T-cell (primary cell): ENCODE measurements around the gene MS4A8. TPM values are rescaled to one million over a fixed set of nuclear protein-coding genes. Genes with fewer than 3 reads are reported as not detected.
"Not testable (repeated sequence)": the region's sequence is repeated elsewhere in the genome, so short reads cannot be mapped to it uniquely, and the experiment has no call there.

ENCODE experiments used
- ATAC-seq, 4 experiments: fragments of 200-7000 bp in 3 of 4; fragments of 150-1000 bp in 1 of 4; cut with Tn5 transposase; replicated peaks in 1 of 4; 1 replicate in 3 of 4; 2 replicates in 1 of 4; pipeline ENCODE4 v1.10.0; 2021; ENCODE audit warnings: moderate library complexity in 3 of 4, mild to moderate bottlenecking in 2 of 4, moderate number of reproducible peaks in 1 of 4
- CTCF ChIA-PET, 2 donors: fragments of 300-600 bp; sonication (Branson Sonifier 250); formaldehyde crosslinking; loops; one replicate each; lab custom pipeline; 2022; ENCODE audit warnings: antibody characterized with exemption in 2 of 2; lab: Charles Lee
- POLR2A ChIA-PET, 2 donors: fragments of 300-600 bp; sonication (Branson Sonifier 250); formaldehyde crosslinking; loops; one replicate each; lab custom pipeline; 2022; ENCODE audit warnings: antibody characterized with exemption in 2 of 2; lab: Charles Lee
- DNase-seq, 35 experiments: peaks; one replicate each; pipeline versions ENCODE4 v3.0.0 to v3.0.0-alpha.2; 2013 to 2023
- H3K27ac ChIP-seq: one replicate; pipeline ENCODE4 v1.5.1; 2013; ENCODE audit warnings: low read length
- H3K27me3 ChIP-seq, 2 experiments: replicated peaks in 1 of 2; 1 replicate in 1 of 2; 2 replicates in 1 of 2; pipeline versions ENCODE4 v1.6.1 to v1.7.0; 2013; ENCODE audit warnings: low read length in 1 of 2, mixed read lengths in 1 of 2; ENCODE audit not compliant: control insufficient read depth in 2 of 2, insufficient read depth in 2 of 2; ENCODE audit errors: extremely low read depth in 1 of 2
- H3K36me3 ChIP-seq, 2 donors: 1 replicate in 1 of 2; 2 replicates in 1 of 2; pipeline versions ENCODE4 v1.6.1 to v1.7.0; 2013; ENCODE audit warnings: low read length in 1 of 2; ENCODE audit not compliant: control insufficient read depth in 2 of 2, insufficient read depth in 1 of 2; ENCODE audit errors: extremely low read depth in 1 of 2
- H3K4me1 ChIP-seq, 2 experiments: 1 replicate in 1 of 2; 2 replicates in 1 of 2; pipeline versions ENCODE4 v1.6.1 to v1.7.0; 2013; ENCODE audit warnings: low read length in 2 of 2, mixed read lengths in 1 of 2; ENCODE audit not compliant: insufficient read depth in 2 of 2, control insufficient read depth in 1 of 2; ENCODE audit errors: extremely low read depth in 1 of 2
- H3K4me3 ChIP-seq, 2 donors: 1 replicate in 1 of 2; 2 replicates in 1 of 2; pipeline versions ENCODE4 v1.5.1 to v1.7.0; 2013; ENCODE audit warnings: mild to moderate bottlenecking in 2 of 2, low read length in 1 of 2, moderate library complexity in 1 of 2; ENCODE audit not compliant: control insufficient read depth in 1 of 2; ENCODE audit errors: extremely low read depth in 1 of 2
- H3K9me3 ChIP-seq: 2 replicates; pipeline ENCODE4 v1.7.0; 2013
- H3K27ac Mint-ChIP-seq, 2 donors: one replicate each; pipeline ENCODE4 v1.8.0; 2020 to 2021; ENCODE audit warnings: mild to moderate bottlenecking in 2 of 2, mixed read lengths in 2 of 2
- H3K27me3 Mint-ChIP-seq, 2 donors: one replicate each; pipeline ENCODE4 v1.8.0; 2021 to 2022; ENCODE audit warnings: mixed read lengths in 2 of 2
- H3K36me3 Mint-ChIP-seq: one replicate; pipeline ENCODE4 v1.8.0; 2021; ENCODE audit warnings: mixed read lengths
- H3K4me1 Mint-ChIP-seq, 3 donors: one replicate each; pipeline ENCODE4 v1.8.0; 2020 to 2022; ENCODE audit warnings: mixed read lengths in 3 of 3, mild to moderate bottlenecking in 1 of 3
- H3K4me3 Mint-ChIP-seq, 3 donors: one replicate each; pipeline ENCODE4 v1.8.0; 2020 to 2022; ENCODE audit warnings: mild to moderate bottlenecking in 3 of 3, mixed read lengths in 3 of 3, moderate library complexity in 3 of 3
- H3K9me3 Mint-ChIP-seq, 3 donors: one replicate each; pipeline ENCODE4 v1.8.0; 2020 to 2022; ENCODE audit warnings: mixed read lengths in 3 of 3
- WGBS: methylation state at CpG from one replicate; pipeline ENCODE4 v1.1.5; 2013; ENCODE audit warnings: missing lambda C conversion rate; ENCODE audit not compliant: insufficient coverage; 5-methylcytosine and 5-hydroxymethylcytosine counted together
- total RNA-seq, 35 experiments: library from RNA in 6 of 35; stranded (reverse) in 6 of 35; fragments of 120-200 nt in 1 of 35; gene quantifications; one replicate each; pipeline versions ENCODE4 v1.2.1 to v1.2.4 and lab custom pipeline; 2013 to 2026

The MS4A8 gene
- total RNA-seq, 5 donors from 2014 or later (not counting 1 experiment from before 2014, with no cell fraction given): not detected

- Histone ChIP-seq H3K27ac (no peak overlapping the region), H3K36me3 (no peaks in the 10 kb centered on the region), H3K4me1 (no peaks in the 10 kb centered on the region), H3K27me3 (peaks cover 0 to 18% of the 10 kb centered on the region in 2 experiments), H3K9me3 (no peaks in the 10 kb centered on the region), H3K4me3 (no peak overlapping the region)
- no peak overlapping the region for H3K27ac Mint-ChIP-seq
- 92% methylated on average over 5 of the region's 19 CpGs for WGBS
- ChIA-PET CTCF (no interaction called here), POLR2A (no interaction called here)
- no peaks in the 10 kb centered on the region for H3K4me1 Mint-ChIP-seq
- no peaks in the 10 kb centered on the region for H3K36me3 Mint-ChIP-seq
- H3K9me3 Mint-ChIP-seq: no peaks in the 10 kb centered on the region
- no peak overlapping the region for H3K4me3 Mint-ChIP-seq
- no peak for DNase-seq
- no peak for ATAC-seq
- H3K27me3 Mint-ChIP-seq: peaks cover 43 to 63% of the 10 kb centered on the region in 2 donors
Observed at GRCh38 chr11:60757231-60757800, 57.9 kb downstream of the MS4A8 start.

- H3K4me3 ChIP-seq, ATAC-seq, H3K9me3 ChIP-seq, POLR2A ChIA-PET, CTCF ChIA-PET, H3K27ac ChIP-seq, H3K4me1 Mint-ChIP-seq, H3K4me1 ChIP-seq, H3K4me3 Mint-ChIP-seq, H3K36me3 ChIP-seq, H3K27ac Mint-ChIP-seq, DNase-seq, H3K9me3 Mint-ChIP-seq, H3K36me3 Mint-ChIP-seq: not testable (repeated sequence)
- H3K27me3 ChIP-seq: peaks cover 0 to 19% of the 10 kb centered on the region in 2 experiments
- WGBS: no CpG with 5 or more reads among the region's 4 CpGs
- H3K27me3 Mint-ChIP-seq: peaks cover 38 to 58% of the 10 kb centered on the region in 2 donors
Observed at GRCh38 chr11:60758671-60759070, 59.3 kb downstream of the MS4A8 start.

- peaks cover 47 to 67% of the 10 kb centered on the region in 2 donors for H3K27me3 Mint-ChIP-seq
- H3K4me3 Mint-ChIP-seq, ATAC-seq, H3K4me1 Mint-ChIP-seq, H3K27ac ChIP-seq, DNase-seq, POLR2A ChIA-PET, H3K4me3 ChIP-seq, H3K9me3 ChIP-seq, H3K27ac Mint-ChIP-seq, H3K36me3 ChIP-seq, H3K4me1 ChIP-seq, H3K36me3 Mint-ChIP-seq, H3K9me3 Mint-ChIP-seq: not testable (repeated sequence)
- peaks cover 0 to 24% of the 10 kb centered on the region in 2 experiments for H3K27me3 ChIP-seq
- 68% methylated on average over 8 of the region's 22 CpGs for WGBS
- CTCF ChIA-PET: interaction anchor here in 1 of 2 donors (0.6 kb wide), 1 partner anchor 16 kb away, joined by 3 read pairs; no protein-coding TSS in a partner anchor
Observed at GRCh38 chr11:60759438-60760225, 60.2 kb downstream of the MS4A8 start.

GRCh38 chr11:60761436-60762190, 62.2 kb downstream of the MS4A8 start:
- Histone ChIP-seq H3K36me3 (no peaks in the 10 kb centered on the region), H3K9me3 (no peaks in the 10 kb centered on the region), H3K27me3 (peaks cover 0 to 31% of the 10 kb centered on the region in 2 experiments), H3K4me1 (no peaks in the 10 kb centered on the region), H3K27ac (no peak overlapping the region), H3K4me3 (no peak overlapping the region)
- Mint-ChIP-seq H3K36me3 (no peaks in the 10 kb centered on the region), H3K4me1 (no peaks in the 10 kb centered on the region), H3K27me3 (peaks cover 47 to 73% of the 10 kb centered on the region in 2 donors), H3K27ac (no peak overlapping the region), H3K4me3 (no peak overlapping the region), H3K9me3 (no peaks in the 10 kb centered on the region)
- POLR2A ChIA-PET: no interaction called here
- no peak for ATAC-seq
- no peak for DNase-seq
- WGBS: 78% methylated on average over 1 of the region's 4 CpGs
- CTCF ChIA-PET: no interaction called here

GRCh38 chr11:60762851-60763691, 63.7 kb downstream of the MS4A8 start:
- peaks cover 0 to 35% of the 10 kb centered on the region in 2 experiments for H3K27me3 ChIP-seq
- CTCF ChIA-PET: no interaction called here
- H3K36me3 ChIP-seq: no peaks in the 10 kb centered on the region
- POLR2A ChIA-PET: no interaction called here
- H3K4me3 ChIP-seq: no peak overlapping the region
- Mint-ChIP-seq H3K4me3 (no peak overlapping the region), H3K27ac (no peak overlapping the region), H3K4me1 (no peaks in the 10 kb centered on the region), H3K36me3 (no peaks in the 10 kb centered on the region), H3K9me3 (no peaks in the 10 kb centered on the region), H3K27me3 (peaks cover 52 to 67% of the 10 kb centered on the region in 2 donors)
- ATAC-seq (no peak), DNase-seq (no peak)
- 69% methylated on average over 5 of the region's 11 CpGs for WGBS
- no peaks in the 10 kb centered on the region for H3K4me1 ChIP-seq
- H3K9me3 ChIP-seq: no peaks in the 10 kb centered on the region
- no peak overlapping the region for H3K27ac ChIP-seq
